Left lung (tissue), 10 donors: ENCODE results near the gene PEX19. TPM values are rescaled to one million over a fixed set of nuclear protein-coding genes. Genes with fewer than 3 reads are reported as not detected.

Experiments used
- ATAC-seq: fragments of 200-7000 bp; cut with Tn5 transposase; one replicate; pipeline ENCODE4 v1.9.1; 2020; ENCODE audit warnings: moderate library complexity
- DNase-seq, 4 donors: peaks; one replicate each; pipeline ENCODE4 v3.0.0-alpha.2; 2013 to 2020
- H3K27ac ChIP-seq, 2 donors: fragments of 200-600 bp; sonication (generic) in 1 of 2; one replicate each; pipeline versions ENCODE4 v1.5.0 to v1.8.0; 2020 to 2021
- H3K27me3 ChIP-seq, 2 donors: fragments of 200-600 bp; sonication (generic) in 1 of 2; one replicate each; pipeline versions ENCODE4 v1.5.0 to v1.8.0; 2020 to 2021
- H3K36me3 ChIP-seq, 2 donors: fragments of 200-600 bp; sonication (generic) in 1 of 2; one replicate each; pipeline versions ENCODE4 v1.5.0 to v1.8.0; 2020 to 2021
- H3K4me1 ChIP-seq, 2 donors: fragments of 200-600 bp; one replicate each; pipeline ENCODE4 v1.8.0; 2021
- H3K4me3 ChIP-seq, 2 donors: fragments of 200-600 bp; sonication (generic) in 1 of 2; one replicate each; pipeline versions ENCODE4 v1.5.0 to v1.8.0; 2020 to 2021; ENCODE audit warnings: mild to moderate bottlenecking in 1 of 2
- H3K9me3 ChIP-seq, 2 donors: fragments of 200-600 bp; sonication (generic) in 1 of 2; one replicate each; pipeline versions ENCODE4 v1.5.0 to v1.8.0; 2020 to 2021
- intact Hi-C, 2 donors: fragments of 100-400 bp; cut with DNase I; formaldehyde crosslinking; loops; one replicate each; pipeline versions ENCODE4 v1.11.2 to v1.14.2; 2022
- polyA plus RNA-seq, 6 donors: library from polyadenylated mRNA; unstranded; fragments of 120-200 nt; gene quantifications; one replicate each; pipeline ENCODE4 v1.2.1, GENCODE V29; 2013; ENCODE audit not compliant: insufficient read length in 6 of 6
- total RNA-seq, 2 donors: library from RNA; stranded (reverse); fragmentation: NEBNext Ultra II Directional; extraction: Animal tissue kit (Norgen Biotek cat#: 25700); gene quantifications; one replicate each; pipeline ENCODE4 v1.2.1, GENCODE V29; 2021
- TF ChIP-seq, protein P1 (sequence below), 2 donors: fragments of 200-600 bp; sonication (generic) in 1 of 2; IDR thresholded peaks; one replicate each; pipeline versions ENCODE4 v1.5.0 to v1.8.0; 2021; ENCODE audit warnings: antibody characterized with exemption in 2 of 2
- donor health status: DM: no; HTN: yes; CAD: no.
- donor health status: DM: no; HTN: no; CAD: no.

The PEX19 gene
- total and polyA plus RNA-seq, 8 donors = 42.9 to 76.0 (median 68.6) TPM

DNA sequence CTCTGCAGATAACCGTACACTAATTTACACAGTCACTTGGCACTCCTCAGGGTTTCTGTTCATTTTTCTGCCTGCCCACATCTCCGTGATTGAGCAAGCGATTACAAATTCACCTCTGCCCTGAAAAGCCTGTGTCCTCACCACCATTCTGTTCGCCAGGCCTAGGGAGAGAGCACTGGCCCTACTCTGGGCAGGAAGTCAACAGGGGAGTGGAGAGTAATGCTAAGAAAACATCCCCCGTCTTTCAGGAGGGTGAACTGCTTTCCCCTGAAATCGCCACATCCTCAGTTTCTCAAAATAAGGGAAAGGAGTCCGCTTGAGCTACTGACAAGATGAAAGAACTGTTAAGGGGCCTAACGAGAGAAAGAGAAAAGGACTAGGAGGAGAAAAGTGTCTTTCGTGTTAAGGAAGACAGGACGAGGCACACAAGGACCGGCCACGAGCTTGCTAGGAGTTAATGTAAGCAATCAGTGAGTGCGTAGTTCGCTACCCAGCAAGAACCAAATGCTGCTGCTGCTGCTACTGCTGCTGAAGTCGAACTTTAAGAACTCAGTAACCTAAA lies 632 bp downstream of the PEX19 start:
- ATAC-seq (peak; percentile 69), DNase-seq (peak in 2 of 4 donors; percentile 35 to 50)
- intact Hi-C loops = no loop called here
- Histone ChIP-seq H3K9me3 (no peaks in the 10 kb centered on the region), H3K36me3 (peaks cover 0 to 53% of the 10 kb centered on the region in 2 donors), H3K4me1 (peaks cover 11 to 23% of the 10 kb centered on the region in 2 donors), H3K27ac (peak overlapping the region; percentile 82 to 87), H3K4me3 (peak overlapping the region; percentile 93 to 97), H3K27me3 (no peaks in the 10 kb centered on the region)
- TF ChIP-seq, protein P1, sequence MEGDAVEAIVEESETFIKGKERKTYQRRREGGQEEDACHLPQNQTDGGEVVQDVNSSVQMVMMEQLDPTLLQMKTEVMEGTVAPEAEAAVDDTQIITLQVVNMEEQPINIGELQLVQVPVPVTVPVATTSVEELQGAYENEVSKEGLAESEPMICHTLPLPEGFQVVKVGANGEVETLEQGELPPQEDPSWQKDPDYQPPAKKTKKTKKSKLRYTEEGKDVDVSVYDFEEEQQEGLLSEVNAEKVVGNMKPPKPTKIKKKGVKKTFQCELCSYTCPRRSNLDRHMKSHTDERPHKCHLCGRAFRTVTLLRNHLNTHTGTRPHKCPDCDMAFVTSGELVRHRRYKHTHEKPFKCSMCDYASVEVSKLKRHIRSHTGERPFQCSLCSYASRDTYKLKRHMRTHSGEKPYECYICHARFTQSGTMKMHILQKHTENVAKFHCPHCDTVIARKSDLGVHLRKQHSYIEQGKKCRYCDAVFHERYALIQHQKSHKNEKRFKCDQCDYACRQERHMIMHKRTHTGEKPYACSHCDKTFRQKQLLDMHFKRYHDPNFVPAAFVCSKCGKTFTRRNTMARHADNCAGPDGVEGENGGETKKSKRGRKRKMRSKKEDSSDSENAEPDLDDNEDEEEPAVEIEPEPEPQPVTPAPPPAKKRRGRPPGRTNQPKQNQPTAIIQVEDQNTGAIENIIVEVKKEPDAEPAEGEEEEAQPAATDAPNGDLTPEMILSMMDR (IDR thresholded peaks at IDR 0.05) = no peak

DNA sequence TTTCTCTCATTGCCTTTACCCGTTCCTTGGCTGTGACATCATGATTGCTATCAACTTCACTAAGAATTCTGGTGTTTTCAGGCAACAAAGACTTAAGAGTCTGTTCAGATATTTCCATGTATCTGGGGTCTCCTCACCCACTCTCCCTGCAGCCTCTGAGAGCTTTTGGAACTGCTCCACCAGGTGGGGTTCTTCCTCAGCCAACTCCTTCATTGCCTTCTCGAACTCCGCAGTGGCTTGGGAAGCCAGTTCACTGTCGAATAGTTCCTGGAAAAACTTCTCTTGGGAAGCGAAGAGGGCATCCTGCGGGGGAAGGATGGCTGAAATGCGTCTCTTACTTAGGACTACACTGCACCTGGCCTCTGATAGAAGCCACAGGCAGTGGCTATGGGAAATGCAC lies 2.1 kb downstream of the PEX19 start:
- Histone ChIP-seq H3K4me1 (peaks cover 11 to 23% of the 10 kb centered on the region in 2 donors), H3K27ac (no peak overlapping the region), H3K4me3 (no peak overlapping the region), H3K9me3 (no peaks in the 10 kb centered on the region), H3K27me3 (no peaks in the 10 kb centered on the region), H3K36me3 (peaks cover 0 to 53% of the 10 kb centered on the region in 2 donors)
- TF ChIP-seq, protein P1 (IDR thresholded peaks at IDR 0.05) = no peak
- DNase-seq (no peak), ATAC-seq (no peak)
- intact Hi-C loops = no loop called here

GRCh38 chr1:160277987-160278386 lies 6.9 kb downstream of the PEX19 start:
- intact Hi-C loops = no loop called here

DNA sequence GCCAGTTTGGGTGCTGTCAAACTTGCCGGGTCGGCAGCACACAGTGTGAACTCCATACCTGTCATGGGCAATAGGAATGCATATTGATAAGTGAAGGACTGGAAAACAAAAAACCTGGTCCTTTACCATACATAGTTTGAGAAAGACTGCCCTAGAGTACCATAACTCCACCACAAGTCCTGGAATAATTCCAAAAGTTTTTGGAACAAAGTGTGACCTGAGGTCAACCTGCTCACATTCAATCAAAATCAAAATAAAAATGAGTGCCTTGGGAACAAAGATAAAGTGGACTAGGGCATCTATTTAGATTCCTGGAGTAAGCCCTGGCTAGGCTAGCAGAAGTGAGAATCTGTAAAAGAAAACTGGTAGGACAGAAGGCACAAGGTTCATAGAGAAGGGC lies 7.6 kb downstream of the PEX19 start:
- ATAC-seq (no peak), DNase-seq (no peak)
- TF ChIP-seq, protein P1 (IDR thresholded peaks at IDR 0.05) = no peak
- Histone ChIP-seq H3K4me1 (no peaks in the 10 kb centered on the region), H3K27ac (no peak overlapping the region), H3K9me3 (no peaks in the 10 kb centered on the region), H3K36me3 (peaks cover 0 to 62% of the 10 kb centered on the region in 2 donors), H3K27me3 (no peaks in the 10 kb centered on the region), H3K4me3 (no peak overlapping the region)
- intact Hi-C loops = no loop called here

More at GRCh38 chr1:160277987-160278386, 6.9 kb downstream of the PEX19 start:
- Histone ChIP-seq H3K4me1 (peaks cover 0 to 2% of the 10 kb centered on the region in 2 donors), H3K27ac (no peak overlapping the region), H3K4me3 (no peak overlapping the region), H3K9me3 (no peaks in the 10 kb centered on the region), H3K27me3 (no peaks in the 10 kb centered on the region), H3K36me3 (peaks cover 0 to 68% of the 10 kb centered on the region in 2 donors)
- no peak for DNase-seq
- ATAC-seq = no peak
- TF ChIP-seq, protein P1 (IDR thresholded peaks at IDR 0.05) = no peak

GRCh38 chr1:160271025-160271424 lies 13.9 kb downstream of the PEX19 start:
- DNase-seq (no peak), ATAC-seq (no peak)
- Histone ChIP-seq H3K27me3 (no peaks in the 10 kb centered on the region), H3K36me3 (no peaks in the 10 kb centered on the region), H3K4me3 (no peak overlapping the region), H3K27ac (no peak overlapping the region), H3K4me1 (no peaks in the 10 kb centered on the region), H3K9me3 (no peaks in the 10 kb centered on the region)
- TF ChIP-seq, protein P1 (IDR thresholded peaks at IDR 0.05) = no peak
- intact Hi-C loops = no loop called here
